ENCODE data around the gene USH2A. TPM values are rescaled to one million over a fixed set of nuclear protein-coding genes. Genes with fewer than 3 reads are reported as not detected.

Gene USH2A
- total RNA-seq, 4 donors from 2014 or later: under 0.01 TPM; not detected in 3

DNA sequence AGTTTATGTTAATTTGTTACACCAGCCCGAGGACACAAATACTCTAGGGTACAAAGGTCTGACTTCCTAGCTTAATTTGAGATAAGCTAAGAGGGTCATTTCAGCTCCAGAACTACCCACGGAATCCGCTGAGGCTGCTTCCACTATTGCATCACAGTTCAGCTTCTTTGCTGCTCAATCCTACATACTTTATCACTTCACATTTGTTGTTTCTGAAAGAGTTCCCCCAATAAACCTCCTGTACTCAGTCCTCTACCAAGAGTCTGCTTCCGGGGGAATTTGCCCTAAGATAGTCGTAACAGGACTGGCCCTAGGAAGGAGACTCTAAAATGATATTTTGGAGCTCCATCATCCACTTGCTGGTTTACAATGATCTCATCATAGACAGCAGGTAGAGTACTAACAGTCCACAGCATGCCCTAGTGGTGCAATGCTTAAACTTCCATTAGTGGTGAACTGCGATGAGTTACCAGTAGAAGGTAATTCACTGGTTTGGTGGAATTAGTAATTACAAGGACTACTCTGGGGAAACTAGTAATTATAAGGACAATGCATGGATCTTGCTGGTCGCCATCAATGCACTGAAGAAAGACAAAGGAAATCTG lies 229.3 kb downstream of the USH2A start:
- H3K36me3 ChIP-seq: no peaks in the 10 kb centered on the region

DNA sequence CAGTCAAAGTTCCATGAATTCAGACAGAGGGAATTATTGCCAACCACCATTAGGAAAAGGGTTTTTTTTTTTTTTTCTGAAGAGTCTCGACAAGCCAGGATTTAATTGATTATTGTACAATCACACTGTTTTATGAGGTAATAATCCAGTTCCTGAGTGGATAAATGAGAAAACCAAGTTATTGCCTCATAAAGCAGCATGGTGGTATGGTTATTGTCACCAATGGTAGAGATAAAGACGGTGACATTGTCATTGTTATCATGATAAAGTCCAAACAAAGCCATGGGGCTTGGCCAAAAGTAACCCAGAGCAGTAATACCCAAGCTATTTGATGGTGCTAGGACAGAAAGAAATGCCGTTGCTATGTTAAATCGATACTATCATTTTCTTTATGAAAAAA lies 232.8 kb downstream of the USH2A start:
- DNase-seq: no peak
- Histone ChIP-seq H3K36me3 (no peaks in the 10 kb centered on the region), H3K27me3 (no peaks in the 10 kb centered on the region), H3K9me3 (no peaks in the 10 kb centered on the region), H3K4me1 (no peaks in the 10 kb centered on the region), H3K27ac (no peak overlapping the region), H3K4me3 (no peak overlapping the region)
- intact Hi-C loops (cut with DNase I; ENCODE audit: low total_unique reads): loop anchor here (2.0 kb wide), 1 partner anchor 24 kb away; no protein-coding TSS in a partner anchor
- 39 to 48% methylated on average over 4 of the region's 4 CpGs for WGBS, 2 donors (ENCODE audit: low coverage in 1 of 2)
- in situ Hi-C loops (cut with MboI; ENCODE audit: low pct_ligation_motif_present in 1 of 4, low pct_unique_long_range_greater_than_20kb in 1 of 4, low sequenced_read_pairs in 3 of 4): no loop called here
- TF ChIP-seq POLR2A (IDR thresholded peaks at IDR 0.05) (no peak), EP300 (IDR thresholded peaks at IDR 0.05; ENCODE audit: low read depth) (no peak), POLR2AphosphoS5 (IDR thresholded peaks at IDR 0.05) (no peak)
- TF ChIP-seq, protein P1, sequence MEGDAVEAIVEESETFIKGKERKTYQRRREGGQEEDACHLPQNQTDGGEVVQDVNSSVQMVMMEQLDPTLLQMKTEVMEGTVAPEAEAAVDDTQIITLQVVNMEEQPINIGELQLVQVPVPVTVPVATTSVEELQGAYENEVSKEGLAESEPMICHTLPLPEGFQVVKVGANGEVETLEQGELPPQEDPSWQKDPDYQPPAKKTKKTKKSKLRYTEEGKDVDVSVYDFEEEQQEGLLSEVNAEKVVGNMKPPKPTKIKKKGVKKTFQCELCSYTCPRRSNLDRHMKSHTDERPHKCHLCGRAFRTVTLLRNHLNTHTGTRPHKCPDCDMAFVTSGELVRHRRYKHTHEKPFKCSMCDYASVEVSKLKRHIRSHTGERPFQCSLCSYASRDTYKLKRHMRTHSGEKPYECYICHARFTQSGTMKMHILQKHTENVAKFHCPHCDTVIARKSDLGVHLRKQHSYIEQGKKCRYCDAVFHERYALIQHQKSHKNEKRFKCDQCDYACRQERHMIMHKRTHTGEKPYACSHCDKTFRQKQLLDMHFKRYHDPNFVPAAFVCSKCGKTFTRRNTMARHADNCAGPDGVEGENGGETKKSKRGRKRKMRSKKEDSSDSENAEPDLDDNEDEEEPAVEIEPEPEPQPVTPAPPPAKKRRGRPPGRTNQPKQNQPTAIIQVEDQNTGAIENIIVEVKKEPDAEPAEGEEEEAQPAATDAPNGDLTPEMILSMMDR (IDR thresholded peaks at IDR 0.05): no peak

More for the DNA sequence above, 229.3 kb downstream of the USH2A start:
- TF ChIP-seq POLR2AphosphoS5 (IDR thresholded peaks at IDR 0.05): no peak
- TF ChIP-seq, protein P1 (IDR thresholded peaks at IDR 0.05): no peak
- TF ChIP-seq POLR2A (IDR thresholded peaks at IDR 0.05): no peak
- TF ChIP-seq EP300 (IDR thresholded peaks at IDR 0.05; ENCODE audit: low read depth): no peak
- intact Hi-C loops (cut with DNase I; ENCODE audit: low total_unique reads) (no loop called here), in situ Hi-C loops (cut with MboI; ENCODE audit: low pct_ligation_motif_present in 1 of 4, low pct_unique_long_range_greater_than_20kb in 1 of 4, low sequenced_read_pairs in 3 of 4) (no loop called here)
- Histone ChIP-seq H3K27ac (no peak overlapping the region), H3K4me1 (no peaks in the 10 kb centered on the region), H3K27me3 (no peaks in the 10 kb centered on the region), H3K4me3 (no peak overlapping the region), H3K9me3 (no peaks in the 10 kb centered on the region)
- DNase-seq: no peak
- 76 to 81% methylated on average over 4 to 7 of the region's 7 CpGs for WGBS, 2 donors (ENCODE audit: low coverage in 1 of 2)

DNA sequence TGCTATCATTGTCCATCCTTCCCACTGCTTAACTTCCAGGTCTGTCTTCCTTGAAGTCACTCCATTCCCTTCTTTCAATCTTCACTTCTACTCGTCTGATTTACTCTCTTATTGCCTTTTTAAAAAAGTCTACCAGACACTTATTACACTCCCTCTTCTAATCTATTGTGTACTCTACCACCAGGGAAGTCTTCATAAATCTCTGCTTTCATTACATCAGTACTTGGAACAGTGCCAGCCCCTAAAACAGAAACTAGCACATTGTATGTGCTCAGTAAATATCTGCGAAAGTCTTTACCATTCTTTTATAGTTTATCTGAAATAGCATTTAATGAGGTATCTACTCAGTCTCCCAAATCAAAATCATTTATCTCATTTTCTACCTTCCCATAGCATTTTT lies 236.4 kb downstream of the USH2A start:
- H3K4me3 ChIP-seq: no peak overlapping the region
- no peak overlapping the region for H3K27ac ChIP-seq
- TF ChIP-seq POLR2AphosphoS5 (IDR thresholded peaks at IDR 0.05) (no peak), EP300 (IDR thresholded peaks at IDR 0.05; ENCODE audit: low read depth) (no peak), POLR2A (IDR thresholded peaks at IDR 0.05) (no peak)
- TF ChIP-seq, protein P1 (IDR thresholded peaks at IDR 0.05): no peak
- 24 to 25% methylated on average over 2 of the region's 2 CpGs for WGBS, 2 donors (ENCODE audit: low coverage in 1 of 2)
- intact Hi-C loops (cut with DNase I; ENCODE audit: low total_unique reads) (no loop called here), in situ Hi-C loops (cut with MboI; ENCODE audit: low pct_ligation_motif_present in 1 of 4, low pct_unique_long_range_greater_than_20kb in 1 of 4, low sequenced_read_pairs in 3 of 4) (no loop called here)
- no peaks in the 10 kb centered on the region for H3K4me1 ChIP-seq
- no peaks in the 10 kb centered on the region for H3K36me3 ChIP-seq
- no peak for DNase-seq
- H3K27me3 ChIP-seq: no peaks in the 10 kb centered on the region
- H3K9me3 ChIP-seq: no peaks in the 10 kb centered on the region

DNA sequence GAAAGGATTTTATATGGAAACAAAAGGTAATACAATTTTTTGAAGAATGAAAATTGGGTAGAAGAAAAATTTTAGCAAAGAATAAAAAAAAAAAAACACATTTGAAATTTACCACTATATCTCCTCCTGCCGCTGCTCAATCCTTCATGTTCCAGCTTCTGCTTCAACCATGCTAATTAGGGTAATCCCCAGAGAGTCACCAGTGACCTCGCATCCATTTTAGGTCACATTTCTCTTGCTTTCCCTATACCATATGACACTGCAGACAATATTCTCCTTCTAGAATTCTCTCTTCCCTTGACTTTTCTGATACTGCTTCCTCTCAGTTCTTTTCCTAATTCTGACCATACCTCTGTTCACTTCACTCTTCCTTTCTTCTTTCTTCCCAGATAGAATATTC lies 237.1 kb downstream of the USH2A start:
- no peak for TF ChIP-seq POLR2AphosphoS5 (IDR thresholded peaks at IDR 0.05)
- in situ Hi-C loops (cut with MboI; ENCODE audit: low pct_ligation_motif_present in 1 of 4, low pct_unique_long_range_greater_than_20kb in 1 of 4, low sequenced_read_pairs in 3 of 4): no loop called here
- DNase-seq: no peak
- H3K4me1 ChIP-seq: no peaks in the 10 kb centered on the region
- H3K36me3 ChIP-seq: no peaks in the 10 kb centered on the region
- H3K27me3 ChIP-seq: no peaks in the 10 kb centered on the region
- intact Hi-C loops (cut with DNase I; ENCODE audit: low total_unique reads): no loop called here
- H3K4me3 ChIP-seq: no peak overlapping the region
- 76 to 83% methylated on average over 2 of the region's 2 CpGs for WGBS, 2 donors (ENCODE audit: low coverage in 1 of 2)
- H3K27ac ChIP-seq: no peak overlapping the region
- H3K9me3 ChIP-seq: no peaks in the 10 kb centered on the region

Data from transverse colon (tissue), 4 donors.